Pulmonary artery endothelial cell (primary cell): ENCODE measurements around the gene TMEM184A. TPM values are rescaled to one million over a fixed set of nuclear protein-coding genes. Genes with fewer than 3 reads are reported as not detected.
"Not testable (repeated sequence)": the region's sequence is repeated elsewhere in the genome, so short reads cannot be mapped to it uniquely, and the experiment has no call there.

ENCODE experiments used
- DNase-seq: peaks from one replicate; pipeline ENCODE4 v3.0.0-alpha.2; 2011; ENCODE audit warnings: low read depth, low spot score
- total RNA-seq: library from RNA; depleted of rRNA; stranded (reverse); fragments of >200 nt; gene quantifications from 2 replicates; pipeline ENCODE4 v1.2.3, GENCODE V29; 2014

TMEM184A gene
- total RNA-seq, 1 donor from 2014 or later: not detected

DNA sequence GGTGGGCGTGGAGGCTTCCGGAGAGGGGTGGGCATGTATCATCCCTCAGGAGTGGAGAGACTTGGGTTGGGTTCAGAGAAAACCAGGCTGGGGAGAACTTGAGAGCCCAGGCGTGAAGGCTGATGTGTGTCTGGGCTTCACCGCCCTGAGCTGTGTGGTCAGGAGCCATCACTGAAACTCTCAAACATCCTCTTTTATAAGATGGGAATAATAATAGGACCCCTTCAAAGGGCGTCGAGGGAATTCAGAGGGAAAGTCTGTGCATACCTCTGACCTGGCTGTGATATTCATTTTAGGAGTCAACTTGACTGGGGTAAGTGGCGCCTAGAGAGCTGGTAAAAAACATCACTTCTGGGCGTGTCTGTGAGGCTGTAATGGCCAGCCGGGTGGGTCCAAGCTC lies 34.9 kb upstream of the TMEM184A start:
- no peak for DNase-seq

DNA sequence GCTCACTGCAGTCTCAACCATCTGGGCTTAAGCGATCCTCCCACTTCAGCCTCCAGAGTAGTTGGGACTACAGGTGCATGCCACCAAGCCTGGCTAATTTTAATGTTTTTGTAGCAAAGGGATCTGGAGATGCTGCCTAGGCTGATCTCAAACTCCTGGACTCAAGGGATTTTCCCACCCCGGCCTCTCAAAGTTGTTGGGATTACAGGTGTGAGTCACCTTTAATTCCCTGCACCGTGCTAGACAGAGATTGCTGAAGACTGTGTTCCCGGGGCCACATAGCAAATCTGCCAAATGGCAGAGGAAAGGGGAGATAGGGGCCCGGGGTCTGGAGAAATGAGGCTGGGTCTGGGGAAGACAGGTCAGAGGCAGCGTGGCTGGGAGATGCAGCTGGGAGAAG lies 34.5 kb upstream of the TMEM184A start:
- no peak for DNase-seq

DNA sequence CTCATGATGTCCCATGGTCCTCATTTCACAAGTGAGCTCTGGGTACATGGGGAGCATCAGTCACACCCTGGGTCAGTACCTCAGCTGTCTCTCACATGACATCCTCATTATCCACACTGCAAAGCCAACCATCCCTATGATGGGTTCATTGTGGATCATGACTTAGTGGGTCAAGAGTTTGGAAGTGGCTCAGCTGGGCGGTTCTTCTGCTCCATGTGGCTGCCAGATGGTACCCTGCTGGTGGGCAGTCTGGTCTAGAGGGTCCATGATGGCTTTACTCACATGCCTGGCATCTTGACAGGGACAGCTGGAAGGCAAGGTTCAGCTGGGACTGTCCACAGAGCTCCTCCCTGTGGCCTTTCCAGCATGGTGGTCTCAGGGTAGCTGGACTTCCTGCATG lies 33.0 kb upstream of the TMEM184A start:
- no peak for DNase-seq

DNA sequence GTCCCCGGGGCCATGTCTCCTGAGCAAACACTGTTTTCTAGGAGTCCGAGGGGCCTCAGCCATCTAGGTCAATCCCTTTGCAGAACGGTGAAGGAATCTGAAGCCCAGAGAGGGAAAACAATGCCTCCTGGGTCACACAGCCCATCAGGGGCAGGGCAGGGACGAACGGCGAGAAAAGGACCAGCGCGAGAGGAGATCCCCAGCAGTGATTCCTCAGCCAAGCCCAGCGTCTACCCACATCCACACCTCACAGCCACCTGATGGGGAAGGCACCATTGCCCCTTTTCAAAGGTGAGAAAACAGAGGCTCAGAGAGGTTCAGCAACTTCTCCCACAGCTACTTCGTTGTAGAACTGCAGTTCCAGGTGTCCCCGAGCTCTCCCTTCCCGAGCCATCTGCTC lies 31.7 kb upstream of the TMEM184A start:
- no peak for DNase-seq

DNA sequence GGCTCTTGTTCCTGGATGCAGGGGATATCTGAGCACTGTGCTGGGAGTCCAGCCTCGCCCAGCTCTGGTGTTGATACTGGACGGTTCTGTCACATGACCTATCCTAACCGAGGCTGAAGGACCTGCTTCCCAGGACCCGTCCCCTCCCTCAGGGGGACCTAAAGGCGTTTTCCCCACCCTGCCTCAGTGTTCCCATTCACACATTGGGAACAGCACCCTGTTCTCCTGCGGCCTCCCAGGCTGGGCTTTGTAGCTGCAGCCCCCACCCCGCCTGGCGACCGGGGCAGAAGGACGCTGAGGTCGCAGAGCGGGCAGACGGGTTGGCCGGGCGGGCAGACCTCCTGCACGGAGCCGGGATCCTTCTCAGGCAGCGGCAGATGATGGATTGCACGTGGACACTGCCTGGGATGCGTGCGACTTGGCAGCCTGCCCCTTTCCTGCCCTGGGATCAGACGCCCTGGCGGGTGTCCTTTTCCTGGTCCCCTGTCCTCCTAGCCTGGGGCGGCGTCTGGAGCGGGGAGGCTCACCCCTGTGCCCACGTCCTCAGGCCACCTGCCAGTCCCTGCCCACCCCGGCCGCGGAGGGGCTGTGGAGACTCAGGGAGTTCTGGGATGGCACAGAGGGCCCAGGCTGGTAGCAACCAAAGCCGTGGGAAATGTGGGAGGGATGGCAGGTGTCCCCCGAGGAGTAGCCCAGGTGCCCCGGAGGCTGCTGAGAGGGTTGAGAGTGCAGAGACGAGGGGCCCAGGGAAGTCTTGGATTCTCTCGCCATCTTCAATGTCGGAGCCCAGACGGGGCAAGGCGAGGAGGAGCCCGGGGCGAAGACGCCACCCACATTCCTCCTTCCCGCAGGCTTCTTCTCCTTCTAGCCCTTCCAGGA lies 31.1 kb upstream of the TMEM184A start:
- no peak for DNase-seq

DNA sequence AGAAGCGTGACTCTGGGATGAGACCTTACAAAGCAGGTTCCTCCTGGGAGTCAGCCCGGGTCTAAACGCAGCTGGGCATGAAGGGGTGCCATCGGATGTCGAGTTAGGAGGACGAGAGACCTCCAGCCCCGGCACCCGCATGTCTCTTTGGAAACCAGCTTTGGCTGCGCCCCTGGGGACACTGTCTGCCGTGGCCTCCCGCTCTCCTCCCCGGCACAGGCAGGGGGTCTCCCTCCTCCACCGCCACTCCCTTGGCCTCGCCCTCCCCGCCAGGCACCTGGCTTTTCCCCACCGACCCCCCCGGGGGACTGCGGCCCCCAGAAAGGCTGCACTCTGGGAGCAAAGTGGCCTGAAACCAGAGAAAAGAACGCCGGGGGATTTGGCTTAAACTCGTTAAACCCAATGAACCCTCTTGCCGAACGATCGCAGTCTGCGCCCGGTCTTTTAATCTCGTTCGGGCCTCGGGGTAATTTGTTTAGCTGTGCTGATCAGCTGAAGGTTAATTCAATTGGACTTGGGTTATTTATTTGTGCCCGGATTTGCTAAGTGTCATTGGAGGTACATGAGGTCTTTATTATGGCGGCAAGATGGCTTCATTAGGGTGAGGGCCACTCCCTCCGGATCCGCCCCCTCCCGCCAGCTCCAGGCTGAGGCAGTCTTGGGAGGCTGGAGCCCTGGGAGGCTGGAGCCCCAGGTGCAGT lies 30.3 kb upstream of the TMEM184A start:
- DNase-seq: no peak

DNA sequence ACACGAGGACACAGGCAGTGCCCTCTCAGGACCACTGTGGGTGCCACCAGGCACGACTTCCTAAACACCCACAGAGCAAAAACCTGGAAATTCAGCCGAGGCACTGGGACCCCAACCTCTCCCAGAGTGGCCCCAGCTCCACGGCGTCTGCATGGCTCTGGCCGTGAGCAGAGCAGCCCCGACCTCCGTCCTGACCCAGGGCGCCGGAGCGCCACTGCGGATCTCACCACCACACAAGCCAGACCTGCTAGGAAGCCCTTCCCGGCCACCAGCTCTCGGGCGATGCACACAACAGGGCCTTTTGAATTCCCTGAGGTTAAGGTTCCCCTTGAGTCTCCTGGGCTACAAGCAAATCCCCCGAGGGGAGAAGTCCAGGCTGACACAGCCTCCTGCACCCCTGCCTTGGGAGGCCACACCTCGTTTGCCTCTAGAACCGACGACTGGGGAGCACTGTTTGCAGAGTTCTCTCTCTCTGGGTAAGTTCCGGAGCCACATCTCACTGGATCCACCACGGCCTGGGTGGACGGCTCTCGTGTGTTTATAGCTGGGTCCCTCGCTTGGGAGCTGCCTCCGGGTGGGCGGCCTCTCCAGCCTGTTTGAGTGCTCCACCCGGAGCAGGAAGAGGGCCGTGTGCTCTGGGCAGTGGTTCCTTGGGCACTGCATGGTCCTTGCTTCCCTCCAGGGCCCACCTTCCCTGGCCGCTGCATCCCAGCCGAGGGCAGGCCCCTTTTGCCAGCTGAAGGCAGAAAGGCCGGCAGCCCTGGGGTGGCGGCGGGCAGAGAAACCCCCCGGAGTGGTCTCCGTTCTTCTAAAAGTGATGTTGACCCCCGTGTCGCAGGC lies 29.4 kb upstream of the TMEM184A start:
- no peak for DNase-seq

DNA sequence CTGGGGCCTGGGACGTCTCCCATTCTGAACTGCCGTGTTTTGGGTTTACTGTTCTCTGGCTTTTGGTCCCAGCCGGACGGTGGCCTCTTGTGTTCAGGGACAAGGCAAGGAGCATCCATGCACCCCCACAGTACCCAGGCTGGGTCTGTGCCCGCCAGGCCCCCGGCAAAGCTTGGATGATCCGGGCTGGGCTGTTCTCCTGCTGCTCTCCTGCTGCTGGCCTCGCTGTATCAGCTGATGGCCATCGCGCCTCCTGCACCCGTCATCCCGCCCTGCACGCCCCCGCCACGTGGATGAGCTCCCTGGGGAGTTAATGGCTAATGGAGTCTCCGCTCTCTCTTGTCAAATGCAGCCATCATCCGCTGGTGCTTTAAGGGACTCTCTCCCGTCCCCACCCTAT lies 28.7 kb upstream of the TMEM184A start:
- DNase-seq: no peak

DNA sequence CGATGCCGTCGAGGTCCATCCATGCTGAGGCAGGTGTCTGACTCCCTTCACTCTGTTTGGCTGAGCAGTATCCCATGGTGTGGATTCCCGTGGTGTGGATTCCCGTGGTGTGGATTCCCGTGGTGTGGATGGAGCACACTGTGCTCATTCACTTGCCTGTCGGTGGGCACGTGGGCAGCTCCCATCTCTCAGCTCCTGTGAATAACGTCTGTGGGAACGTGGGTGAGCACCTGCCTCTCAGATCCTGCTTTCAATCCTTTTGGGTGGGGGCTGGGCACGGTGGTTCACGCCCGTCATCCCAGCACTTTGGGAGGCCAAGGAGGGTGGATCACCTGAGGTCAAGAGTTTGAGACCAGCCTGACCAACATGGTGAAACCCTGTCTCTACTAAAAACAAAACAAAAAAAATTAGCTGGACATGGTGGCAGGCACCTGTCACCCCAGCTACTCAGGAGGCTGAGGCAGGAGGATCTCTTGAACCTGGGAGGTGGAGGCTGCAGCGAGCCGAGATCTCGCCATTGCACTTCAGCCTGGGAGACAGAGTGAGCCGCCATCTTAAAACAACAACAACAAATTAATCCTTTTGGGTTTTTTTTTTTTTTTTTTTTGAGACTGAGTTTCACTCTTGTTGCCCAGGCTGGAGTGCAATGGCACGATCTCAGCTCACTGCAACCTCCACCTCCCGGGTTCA lies 27.4 kb upstream of the TMEM184A start:
- not testable (repeated sequence) for DNase-seq

DNA sequence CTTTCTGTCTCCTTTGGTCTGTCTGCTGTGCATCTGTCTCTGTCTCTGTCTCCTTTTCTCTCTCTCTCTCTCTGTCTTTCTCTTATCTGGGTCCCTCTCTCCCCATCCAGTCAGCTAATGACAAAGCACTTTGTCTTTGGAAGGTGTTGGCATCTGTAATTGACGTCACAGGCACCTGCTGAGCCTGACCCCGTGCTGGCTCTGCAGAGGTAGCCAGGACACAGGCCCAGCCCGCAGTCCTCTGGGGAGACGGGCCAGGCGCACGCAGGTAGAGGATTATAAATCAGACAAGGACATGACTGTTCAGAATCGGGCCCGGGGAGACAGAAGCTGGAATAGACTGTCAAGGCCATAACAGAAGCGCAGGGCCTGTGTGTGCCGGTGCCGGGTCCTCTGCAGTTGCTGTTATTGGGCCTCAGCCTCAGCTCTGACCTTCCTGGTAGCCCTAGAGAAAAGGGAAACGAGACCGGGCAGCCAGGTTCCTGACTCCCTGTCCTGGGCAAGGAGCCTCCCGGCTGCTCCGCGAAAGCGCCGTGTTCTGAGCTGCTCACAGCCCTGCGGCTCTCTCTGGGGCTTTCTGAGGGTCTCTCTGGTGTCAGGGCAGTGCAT lies 24.5 kb upstream of the TMEM184A start:
- no peak for DNase-seq

DNA sequence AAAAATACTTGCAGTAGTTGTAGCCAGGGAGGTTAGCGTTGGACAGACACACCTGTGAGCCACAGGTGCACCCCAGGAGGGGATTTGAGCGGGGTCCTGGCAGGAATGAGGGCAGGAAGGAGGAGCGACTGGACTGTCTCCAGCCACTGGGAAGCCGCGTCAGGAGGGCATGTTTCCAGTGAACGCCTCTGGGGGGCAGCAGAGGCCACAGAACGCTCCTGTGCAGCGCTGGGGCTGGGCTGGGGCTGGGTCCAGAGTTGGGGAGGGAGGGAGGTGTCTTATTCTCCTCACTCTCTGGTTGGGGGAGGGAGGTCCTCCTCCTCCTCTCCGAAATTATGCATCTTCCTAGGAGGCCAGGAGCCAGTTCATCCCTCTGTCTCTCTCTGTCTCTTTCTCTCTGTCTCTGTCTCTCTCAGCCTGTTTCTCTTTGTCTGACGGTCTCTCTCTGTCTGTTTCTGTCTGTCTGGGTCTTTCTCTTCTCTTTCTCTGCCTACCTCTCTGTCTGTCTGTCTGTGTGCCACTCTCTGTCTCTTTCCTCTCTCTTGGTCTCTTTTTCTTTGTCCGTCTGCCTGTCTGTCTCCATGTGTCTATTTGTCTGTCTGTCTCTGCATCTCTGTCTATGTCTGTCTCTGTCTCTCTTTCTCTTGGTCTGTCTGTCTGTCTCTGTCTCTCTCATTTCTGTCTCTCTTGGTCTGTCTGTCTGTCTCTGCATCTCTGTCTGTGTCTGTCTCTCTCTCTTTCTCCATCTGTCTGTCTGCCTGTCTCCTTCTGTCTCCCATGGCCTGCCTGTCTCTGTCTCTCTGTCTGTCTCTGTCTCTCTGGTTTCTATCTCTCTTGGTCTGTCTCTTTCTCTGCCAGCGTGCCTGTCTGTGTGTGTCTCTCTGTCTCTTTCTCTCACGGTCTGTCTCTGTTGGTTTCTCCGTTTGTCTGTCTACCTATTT lies 23.7 kb upstream of the TMEM184A start:
- no peak for DNase-seq

DNA sequence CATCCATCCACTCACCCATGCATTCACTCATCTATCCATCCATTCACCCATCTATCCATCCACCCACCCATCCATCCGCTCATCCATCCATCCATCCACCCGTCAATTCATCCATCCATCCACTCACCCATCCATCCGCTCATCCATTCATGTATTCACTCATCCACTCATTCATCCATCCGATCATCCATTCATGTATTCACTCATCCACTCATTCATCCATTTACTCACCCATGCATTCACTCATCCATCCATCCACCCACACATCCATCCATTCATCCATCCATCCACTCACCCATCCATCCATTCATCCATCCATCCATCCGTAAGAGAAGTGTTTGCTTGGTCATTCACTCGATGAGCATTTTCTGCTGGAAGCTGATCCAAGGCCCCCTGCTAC lies 22.5 kb upstream of the TMEM184A start:
- DNase-seq: no peak

DNA sequence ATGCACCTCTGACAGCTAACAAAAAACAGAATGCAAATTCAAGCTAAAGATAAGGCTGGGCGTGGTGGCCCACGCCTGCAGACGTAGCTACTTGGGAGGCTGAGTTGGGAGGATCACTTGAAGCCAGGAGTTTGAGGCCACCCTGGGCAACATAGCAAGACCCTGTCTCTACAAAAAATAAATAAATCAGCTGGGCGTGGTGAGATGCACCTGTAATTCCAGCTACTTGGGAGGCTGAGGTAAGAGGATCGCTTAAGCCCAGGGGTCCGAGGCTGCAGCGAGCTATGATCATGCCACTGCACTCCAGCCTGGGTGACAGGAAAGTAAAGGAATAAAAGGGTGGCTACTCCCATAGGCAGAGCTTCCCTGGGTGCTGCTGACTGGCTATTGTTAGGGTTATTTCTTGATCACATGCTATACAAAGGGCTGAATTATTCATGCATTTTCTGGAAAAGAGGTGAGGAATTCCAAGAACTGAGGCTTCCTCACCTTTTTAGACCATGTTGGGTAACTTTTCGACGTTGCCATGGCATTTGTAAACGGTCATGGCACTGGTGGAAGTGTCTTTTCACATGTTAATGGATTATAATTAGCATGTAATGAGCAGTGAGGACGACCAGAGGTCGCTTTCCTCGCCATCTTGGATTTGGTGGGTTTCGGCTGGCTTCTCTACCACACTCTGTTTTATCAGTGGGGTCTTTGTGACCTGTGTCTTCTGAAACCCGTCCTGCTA lies 20.7 kb upstream of the TMEM184A start:
- DNase-seq: no peak

DNA sequence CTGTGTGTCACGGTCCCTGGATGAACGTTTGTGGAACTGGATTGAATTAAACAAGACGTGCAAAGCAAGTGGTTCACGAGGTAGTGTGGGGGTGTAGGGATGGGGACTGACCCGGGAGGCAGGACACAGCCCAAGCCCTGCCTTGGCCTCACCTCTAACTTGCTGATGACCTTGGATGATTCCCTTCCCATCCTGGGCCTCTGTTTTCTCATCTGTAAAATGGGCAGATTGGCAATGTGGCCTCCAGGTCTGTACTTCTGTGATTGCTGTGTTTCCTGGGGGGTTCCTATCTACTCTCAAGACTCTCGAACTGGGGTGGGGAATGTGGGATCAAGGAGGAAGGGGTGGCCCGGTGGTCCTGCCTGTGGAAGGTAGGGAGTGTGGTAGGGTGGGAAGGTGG lies 19.8 kb upstream of the TMEM184A start:
- DNase-seq: no peak

DNA sequence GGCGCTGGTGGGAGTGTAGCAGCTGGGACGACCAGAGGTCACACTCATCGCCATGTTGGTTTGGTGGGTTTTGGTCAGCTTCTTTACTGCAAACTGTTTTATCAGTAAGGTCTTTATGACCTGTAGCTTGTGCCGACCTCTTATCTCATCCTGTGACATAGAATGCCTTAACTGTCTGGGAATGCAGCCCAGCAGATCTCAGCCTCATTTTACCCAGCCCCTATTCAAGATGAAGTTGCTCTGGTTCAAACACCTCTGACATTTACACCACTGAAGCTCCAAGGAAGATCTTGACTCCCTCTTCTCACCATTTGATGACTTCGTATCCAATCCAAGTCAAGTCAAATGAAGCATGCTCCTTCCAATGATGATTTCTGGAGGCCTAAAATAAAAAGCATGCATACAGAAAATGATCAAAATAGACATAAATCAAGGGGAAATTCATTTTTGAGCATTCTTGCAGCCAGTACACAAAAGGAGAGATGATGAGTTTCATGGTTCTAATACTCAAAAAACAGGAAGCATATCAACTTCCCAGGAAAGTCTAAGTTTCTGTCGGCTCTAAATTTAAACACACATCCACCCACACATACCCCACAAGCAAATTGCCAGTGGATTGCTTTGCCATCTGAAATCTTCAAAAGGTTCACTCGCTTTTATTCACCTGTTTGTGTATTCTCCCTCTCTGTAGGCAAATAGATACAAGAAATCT lies 16.3 kb upstream of the TMEM184A start:
- DNase-seq: no peak

DNA sequence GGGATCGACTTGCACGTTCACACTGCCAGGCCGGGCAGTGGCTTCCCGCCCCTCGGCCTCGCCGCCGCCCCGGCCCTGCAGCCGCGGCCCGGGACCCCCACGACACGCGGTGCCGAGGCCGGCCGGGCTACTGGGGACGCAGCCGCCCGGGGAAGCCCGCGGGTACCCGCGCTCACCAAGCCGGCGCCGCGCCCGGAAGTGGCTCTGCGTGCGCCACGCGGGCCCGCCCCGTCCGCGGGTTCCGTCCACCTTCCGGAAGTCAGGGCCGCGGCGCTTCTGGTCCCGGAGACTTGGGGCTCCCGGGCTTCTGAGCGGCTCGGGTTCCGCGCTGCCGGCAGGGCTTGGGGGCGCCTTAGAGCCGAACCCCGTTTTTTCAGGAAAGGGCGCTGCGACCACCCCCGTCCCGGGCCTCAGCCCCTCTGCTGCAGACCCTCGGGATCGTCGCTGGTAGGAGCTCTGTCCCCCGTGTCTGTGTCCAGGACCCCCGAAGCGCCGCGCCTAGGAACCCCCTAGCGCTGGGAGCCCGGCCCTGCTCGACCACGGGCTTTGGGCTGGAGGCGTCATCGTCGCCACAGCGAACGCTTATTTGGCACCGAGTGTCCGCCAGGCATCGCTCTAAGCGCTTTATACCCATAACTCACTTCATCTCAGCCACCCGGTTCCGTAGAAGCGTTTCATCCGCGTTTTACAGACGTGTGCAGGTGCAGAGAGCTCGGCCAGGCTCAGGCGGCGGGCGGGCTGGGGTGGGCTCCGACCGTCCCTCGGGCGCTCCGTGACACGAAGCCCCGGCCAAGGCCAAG lies 14.0 kb upstream of the TMEM184A start, which contains the start of gene PSMG3:
TSS of gene PSMG3 (minus strand) at position 200 of the 800 bp plus-strand sequence. CDS start 693 bp downstream, outside the sequence.
- DNase-seq: peak; percentile 62

DNA sequence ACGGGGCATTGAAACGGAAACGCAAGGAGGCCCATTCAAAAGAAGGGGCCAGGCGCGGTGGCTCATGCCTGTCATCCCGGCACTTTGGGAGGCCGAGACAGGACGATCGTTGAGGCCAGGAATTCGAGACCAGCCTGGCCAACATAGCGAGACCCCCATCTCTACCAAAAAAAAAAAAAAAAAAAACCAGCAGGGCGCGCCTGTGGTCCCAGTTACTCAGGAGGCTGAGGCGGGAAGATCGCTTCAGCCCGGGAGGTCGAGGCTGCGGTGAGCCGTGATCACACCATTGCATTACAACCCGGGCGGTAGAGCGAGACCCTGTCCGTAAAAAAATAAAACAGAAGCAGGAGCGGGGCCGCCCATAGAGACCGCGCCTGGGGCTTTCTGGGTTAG lies 13.4 kb upstream of the TMEM184A start:
- DNase-seq: no peak

DNA sequence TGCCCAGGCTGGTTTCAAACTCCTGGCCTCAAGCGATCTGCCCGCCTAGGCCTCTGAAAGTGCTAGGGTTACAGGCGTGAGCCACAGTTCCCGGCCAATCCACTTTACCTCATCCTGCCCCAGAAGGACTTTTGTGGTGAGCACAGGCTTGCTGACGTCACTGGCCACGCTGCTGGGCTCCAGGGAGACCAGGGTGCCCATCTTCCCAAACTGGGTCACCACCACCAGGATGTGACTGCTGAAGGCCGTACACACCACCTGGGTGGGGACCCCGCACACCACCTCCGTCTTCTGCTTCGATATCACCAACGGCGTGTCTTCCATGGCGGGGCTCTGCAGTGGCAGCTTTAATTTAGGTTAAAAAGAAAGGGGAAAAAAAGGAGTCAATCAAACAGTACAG lies 13.0 kb upstream of the TMEM184A start:
- DNase-seq: no peak
